OCI-LY3 (cell line): Measurements from ENCODE around the gene HM13.

Source experiments
- H2AFZ ChIP-seq: fragments of 200-600, 300-600 bp; shearing (Covaris generic); 2 replicates; pipeline ENCODE4 v1.6.0; 2014; ENCODE audit warnings: antibody characterized with exemption, low read depth, low read length
- H3K27ac ChIP-seq: fragments of 200-600, 300-600 bp; sonication (generic); 2 replicates; pipeline ENCODE4 v1.5.1; 2014; ENCODE audit warnings: mild to moderate bottlenecking, low read length, moderate library complexity, mixed read lengths
- H3K27me3 ChIP-seq: fragments of 200-600, 300-600 bp; sonication (generic); 2 replicates; pipeline ENCODE4 v1.6.1; 2014; ENCODE audit warnings: low read depth, low read length, mixed read lengths
- H3K36me3 ChIP-seq: fragments of 200-600, 300-600 bp; sonication (generic); replicated peaks from 2 replicates; pipeline ENCODE3; 2014; ENCODE audit warnings: low read depth, low read length, mixed read lengths
- H3K4me1 ChIP-seq: fragments of 300-600, 200-600 bp; sonication (generic); 2 replicates; pipeline ENCODE4 v1.6.1; 2014; ENCODE audit warnings: low read length, mixed read lengths
- H3K4me2 ChIP-seq: fragments of 200-600, 300-600 bp; sonication (generic); 2 replicates; pipeline ENCODE4 v1.6.1; 2014; ENCODE audit warnings: low read length, mixed read lengths
- H3K4me3 ChIP-seq: fragments of 300-600, 200-600 bp; sonication (generic); 2 replicates; pipeline ENCODE4 v1.5.1; 2014; ENCODE audit warnings: antibody characterized with exemption, mild to moderate bottlenecking, low read length, moderate library complexity
- H3K79me2 ChIP-seq: fragments of 300-600, 200-600 bp; shearing (Covaris generic); 2 replicates; pipeline ENCODE4 v1.6.1; 2014; ENCODE audit warnings: mild to moderate bottlenecking, low read length, mixed read lengths
- H3K9ac ChIP-seq: fragments of 300-600, 200-600 bp; shearing (Covaris generic); 2 replicates; pipeline ENCODE4 v1.6.0; 2014; ENCODE audit warnings: mild to moderate bottlenecking, low read length, moderate library complexity
- H3K9me3 ChIP-seq: fragments of 200-600, 300-600 bp; shearing (Covaris generic); 2 replicates; pipeline ENCODE4 v1.6.1; 2014; ENCODE audit warnings: low read length, mixed read lengths; ENCODE audit not compliant: insufficient read depth
- H4K20me1 ChIP-seq: fragments of 200-600, 300-600 bp; sonication (generic); 2 replicates; pipeline ENCODE4 v1.6.1; 2016; ENCODE audit warnings: low read length, mixed read lengths; ENCODE audit not compliant: insufficient read depth
- EZH2phosphoT487 ChIP-seq: fragments of 200-600 bp; shearing (Covaris generic); IDR thresholded peaks from 2 replicates; pipeline ENCODE4 v1.6.1; 2018; ENCODE audit warnings: antibody characterized with exemption, mixed run types, low read depth
- TF ChIP-seq, protein P1 (sequence below): fragments of 200-600, 300-600 bp; sonication (generic); IDR thresholded peaks from 2 replicates; pipeline ENCODE4 v1.5.1; 2014; ENCODE audit warnings: antibody characterized with exemption, low read length, low read depth

The HM13 gene

DNA sequence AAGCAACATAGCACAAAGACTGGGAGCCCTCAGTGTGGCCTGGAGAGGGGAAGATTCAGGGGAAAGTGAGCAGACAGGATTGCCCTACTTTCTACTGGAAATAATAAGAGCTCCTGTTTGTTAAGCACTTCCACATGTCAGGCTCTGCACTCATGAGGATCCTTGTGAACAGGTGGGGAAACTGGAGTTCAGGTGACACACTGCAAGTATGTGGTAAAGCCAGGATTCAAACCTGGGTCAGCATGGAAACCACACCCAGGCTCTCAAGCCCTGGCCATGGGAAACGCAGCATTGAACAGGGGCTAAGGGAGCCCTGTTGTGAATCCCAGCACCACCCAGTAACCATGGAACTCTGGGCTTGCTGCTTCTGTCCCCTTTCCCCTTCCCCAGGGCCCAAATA, 48.0 kb downstream of the HM13 start:
- TF ChIP-seq, protein P1, sequence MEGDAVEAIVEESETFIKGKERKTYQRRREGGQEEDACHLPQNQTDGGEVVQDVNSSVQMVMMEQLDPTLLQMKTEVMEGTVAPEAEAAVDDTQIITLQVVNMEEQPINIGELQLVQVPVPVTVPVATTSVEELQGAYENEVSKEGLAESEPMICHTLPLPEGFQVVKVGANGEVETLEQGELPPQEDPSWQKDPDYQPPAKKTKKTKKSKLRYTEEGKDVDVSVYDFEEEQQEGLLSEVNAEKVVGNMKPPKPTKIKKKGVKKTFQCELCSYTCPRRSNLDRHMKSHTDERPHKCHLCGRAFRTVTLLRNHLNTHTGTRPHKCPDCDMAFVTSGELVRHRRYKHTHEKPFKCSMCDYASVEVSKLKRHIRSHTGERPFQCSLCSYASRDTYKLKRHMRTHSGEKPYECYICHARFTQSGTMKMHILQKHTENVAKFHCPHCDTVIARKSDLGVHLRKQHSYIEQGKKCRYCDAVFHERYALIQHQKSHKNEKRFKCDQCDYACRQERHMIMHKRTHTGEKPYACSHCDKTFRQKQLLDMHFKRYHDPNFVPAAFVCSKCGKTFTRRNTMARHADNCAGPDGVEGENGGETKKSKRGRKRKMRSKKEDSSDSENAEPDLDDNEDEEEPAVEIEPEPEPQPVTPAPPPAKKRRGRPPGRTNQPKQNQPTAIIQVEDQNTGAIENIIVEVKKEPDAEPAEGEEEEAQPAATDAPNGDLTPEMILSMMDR = no peak
- no peak for TF ChIP-seq EZH2phosphoT487
- H3K4me1 ChIP-seq = no peaks in the 10 kb centered on the region
- H3K9ac ChIP-seq = no peak overlapping the region
- H3K27me3 ChIP-seq = no peaks in the 10 kb centered on the region
- no peak overlapping the region for H3K4me2 ChIP-seq
- no peak overlapping the region for H3K27ac ChIP-seq
- H3K9me3 ChIP-seq = no peaks in the 10 kb centered on the region
- H3K4me3 ChIP-seq = no peak overlapping the region
- no peaks in the 10 kb centered on the region for H3K79me2 ChIP-seq
- H3K36me3 ChIP-seq = peaks cover 67% of the 10 kb centered on the region
- H2AFZ ChIP-seq = no peak overlapping the region
- H4K20me1 ChIP-seq = no peaks in the 10 kb centered on the region

DNA sequence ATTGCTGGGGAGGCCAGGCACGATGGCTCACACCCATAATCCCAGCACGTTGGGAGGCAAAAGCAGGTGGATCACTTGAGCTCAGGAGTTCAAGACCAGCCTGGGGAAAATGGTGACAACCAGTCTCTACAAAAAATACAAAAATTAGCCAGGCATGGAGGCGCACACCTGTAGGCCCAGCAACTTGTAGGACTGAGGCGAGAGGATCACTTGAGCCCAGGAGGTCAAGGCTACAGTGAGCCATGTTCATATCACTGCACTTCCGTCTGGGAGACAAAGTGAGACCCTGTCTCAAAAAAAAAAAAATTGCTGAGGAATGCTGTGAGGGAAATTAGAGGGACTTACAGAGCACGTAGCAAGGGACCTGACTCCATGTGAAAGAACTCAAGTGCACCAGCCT, 50.0 kb downstream of the HM13 start:
- Histone ChIP-seq H3K4me2 (no peak overlapping the region), H3K36me3 (peaks cover 67% of the 10 kb centered on the region), H3K27ac (no peak overlapping the region)

DNA sequence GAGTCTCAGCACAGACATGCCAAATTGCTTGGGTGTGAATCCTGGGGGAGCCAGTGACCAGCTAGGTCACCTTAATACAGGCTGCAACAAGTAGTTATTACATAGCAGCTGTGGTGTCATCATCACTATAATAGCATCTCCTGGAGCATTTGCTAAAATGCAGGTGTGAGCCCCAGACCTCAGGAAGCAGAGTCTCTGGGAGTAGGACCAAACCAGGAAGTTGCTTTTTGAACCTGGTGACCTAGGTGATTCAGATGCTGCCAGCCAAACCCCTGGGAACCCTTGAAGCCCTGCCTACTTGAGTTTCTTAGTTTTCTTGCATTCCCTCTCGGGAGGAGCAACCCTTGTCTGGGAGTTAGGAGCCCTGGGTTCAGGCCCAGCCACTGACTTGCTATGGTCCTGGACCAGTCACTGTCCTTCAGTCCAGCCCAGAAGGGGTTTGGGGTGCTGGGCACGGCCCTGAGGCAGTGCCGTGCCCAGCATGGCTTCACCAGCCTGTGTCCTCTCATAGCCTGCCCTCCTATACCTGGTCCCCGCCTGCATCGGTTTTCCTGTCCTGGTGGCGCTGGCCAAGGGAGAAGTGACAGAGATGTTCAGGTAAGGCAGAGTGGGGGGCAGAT, 51.6 kb downstream of the HM13 start:
- no peaks in the 10 kb centered on the region for H4K20me1 ChIP-seq
- no peak overlapping the region for H3K4me2 ChIP-seq
- H3K9me3 ChIP-seq = no peaks in the 10 kb centered on the region
- H3K79me2 ChIP-seq = no peaks in the 10 kb centered on the region
- H3K4me1 ChIP-seq = peaks cover 9% of the 10 kb centered on the region
- peaks cover 56% of the 10 kb centered on the region for H3K36me3 ChIP-seq
- no peak for TF ChIP-seq EZH2phosphoT487
- TF ChIP-seq, protein P1 = no peak
- H2AFZ ChIP-seq = no peak overlapping the region
- H3K27ac ChIP-seq = no peak overlapping the region
- no peak overlapping the region for H3K9ac ChIP-seq
- no peak overlapping the region for H3K4me3 ChIP-seq
- no peaks in the 10 kb centered on the region for H3K27me3 ChIP-seq

More for the DNA sequence above, 50.0 kb downstream of the HM13 start:
- Histone ChIP-seq H3K27me3 (no peaks in the 10 kb centered on the region), H3K9me3 (no peaks in the 10 kb centered on the region), H4K20me1 (no peaks in the 10 kb centered on the region), H3K4me1 (no peaks in the 10 kb centered on the region), H3K4me3 (no peak overlapping the region), H2AFZ (no peak overlapping the region), H3K79me2 (no peaks in the 10 kb centered on the region), H3K9ac (no peak overlapping the region)
- TF ChIP-seq EZH2phosphoT487 = no peak
- TF ChIP-seq, protein P1 = no peak

DNA sequence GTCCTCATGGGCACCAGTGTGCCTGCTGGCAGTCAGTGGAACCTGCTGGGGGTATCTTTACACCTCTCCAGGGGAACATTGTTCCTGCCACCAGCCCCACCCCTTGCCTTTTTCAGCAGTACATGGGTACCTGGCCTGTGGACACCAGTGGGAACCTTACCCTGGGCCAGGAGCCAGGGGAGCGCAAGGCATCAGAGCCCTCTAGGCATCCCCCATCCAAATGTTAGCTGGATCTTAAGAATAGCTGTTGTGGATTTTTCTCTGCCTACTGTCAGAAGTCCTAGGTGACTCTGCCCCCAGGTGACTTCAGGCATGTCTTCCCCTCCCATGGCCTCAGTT, 52.0 kb downstream of the HM13 start:
- TF ChIP-seq, protein P1 = no peak
- no peak for TF ChIP-seq EZH2phosphoT487
- Histone ChIP-seq H3K4me2 (no peak overlapping the region), H3K36me3 (peaks cover 54% of the 10 kb centered on the region), H2AFZ (no peak overlapping the region), H3K4me1 (peaks cover 9% of the 10 kb centered on the region), H3K9ac (no peak overlapping the region), H3K27ac (no peak overlapping the region), H3K79me2 (no peaks in the 10 kb centered on the region), H3K4me3 (no peak overlapping the region), H4K20me1 (no peaks in the 10 kb centered on the region), H3K9me3 (no peaks in the 10 kb centered on the region), H3K27me3 (no peaks in the 10 kb centered on the region)
